ENCODE data around the gene ANKDD1B. TPM values are rescaled to one million over a fixed set of nuclear protein-coding genes. Genes with fewer than 3 reads are reported as not detected.
A peak's percentile ranks its signal among the peaks of the same experiment; 100 is the strongest.

Gene ANKDD1B
- total and polyA plus RNA-seq, 2 of the 13 experiments (the other 11 are each of a cell fraction or from before 2014, with no cell fraction given), result 0.12 to 0.27 TPM

DNA sequence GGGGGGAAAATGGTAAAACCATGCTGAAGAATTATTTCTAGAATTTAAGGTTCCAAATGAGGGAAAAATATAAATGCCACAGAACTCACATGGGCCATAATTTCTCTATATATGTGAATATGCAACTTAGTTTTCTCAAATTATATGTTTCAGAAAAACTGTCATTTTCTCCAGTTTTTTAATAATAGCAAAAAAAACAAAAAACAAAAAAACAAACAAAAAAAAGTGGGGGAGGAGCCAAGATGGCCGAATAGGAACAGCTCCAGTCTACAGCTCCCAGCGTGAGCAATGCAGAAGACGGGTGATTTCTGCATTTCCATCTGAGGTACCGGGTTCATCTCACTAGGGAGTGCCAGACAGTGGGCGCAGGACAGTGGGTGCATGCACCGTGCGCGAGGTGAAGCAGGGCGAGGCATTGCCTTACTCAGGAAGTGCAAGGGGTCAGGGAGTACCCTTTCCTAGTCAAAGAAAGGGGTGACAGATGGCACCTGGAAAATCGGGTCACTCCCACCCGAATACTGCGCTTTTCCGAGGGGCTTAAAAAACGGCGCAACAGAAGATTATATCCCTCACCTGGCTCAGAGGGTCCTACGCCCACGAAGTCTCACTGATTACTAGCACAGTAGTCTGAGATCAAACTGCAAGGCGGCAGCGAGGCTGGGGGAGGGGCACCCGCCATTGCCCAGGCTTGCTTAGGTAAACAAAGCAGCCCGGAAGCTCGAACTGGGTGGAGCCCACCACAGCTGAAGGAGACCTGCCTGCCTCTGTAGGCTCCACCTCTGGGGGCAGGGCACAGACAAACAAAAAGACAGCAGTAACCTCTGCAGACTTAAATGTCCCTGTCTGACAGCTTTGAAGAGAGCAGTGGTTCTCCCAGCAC, 84.5 kb downstream of the ANKDD1B start (continued):
- peak; percentile 28; the same call in 1 of the 2 replicates for TF ChIP-seq FOXK1 (CRISPR knock-in tag; IDR thresholded peaks at IDR 0.05; ENCODE audit: borderline replicate concordance, low read depth)
- TF ChIP-seq, protein P1, sequence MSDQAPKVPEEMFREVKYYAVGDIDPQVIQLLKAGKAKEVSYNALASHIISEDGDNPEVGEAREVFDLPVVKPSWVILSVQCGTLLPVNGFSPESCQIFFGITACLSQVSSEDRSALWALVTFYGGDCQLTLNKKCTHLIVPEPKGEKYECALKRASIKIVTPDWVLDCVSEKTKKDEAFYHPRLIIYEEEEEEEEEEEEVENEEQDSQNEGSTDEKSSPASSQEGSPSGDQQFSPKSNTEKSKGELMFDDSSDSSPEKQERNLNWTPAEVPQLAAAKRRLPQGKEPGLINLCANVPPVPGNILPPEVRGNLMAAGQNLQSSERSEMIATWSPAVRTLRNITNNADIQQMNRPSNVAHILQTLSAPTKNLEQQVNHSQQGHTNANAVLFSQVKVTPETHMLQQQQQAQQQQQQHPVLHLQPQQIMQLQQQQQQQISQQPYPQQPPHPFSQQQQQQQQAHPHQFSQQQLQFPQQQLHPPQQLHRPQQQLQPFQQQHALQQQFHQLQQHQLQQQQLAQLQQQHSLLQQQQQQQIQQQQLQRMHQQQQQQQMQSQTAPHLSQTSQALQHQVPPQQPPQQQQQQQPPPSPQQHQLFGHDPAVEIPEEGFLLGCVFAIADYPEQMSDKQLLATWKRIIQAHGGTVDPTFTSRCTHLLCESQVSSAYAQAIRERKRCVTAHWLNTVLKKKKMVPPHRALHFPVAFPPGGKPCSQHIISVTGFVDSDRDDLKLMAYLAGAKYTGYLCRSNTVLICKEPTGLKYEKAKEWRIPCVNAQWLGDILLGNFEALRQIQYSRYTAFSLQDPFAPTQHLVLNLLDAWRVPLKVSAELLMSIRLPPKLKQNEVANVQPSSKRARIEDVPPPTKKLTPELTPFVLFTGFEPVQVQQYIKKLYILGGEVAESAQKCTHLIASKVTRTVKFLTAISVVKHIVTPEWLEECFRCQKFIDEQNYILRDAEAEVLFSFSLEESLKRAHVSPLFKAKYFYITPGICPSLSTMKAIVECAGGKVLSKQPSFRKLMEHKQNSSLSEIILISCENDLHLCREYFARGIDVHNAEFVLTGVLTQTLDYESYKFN (CRISPR knock-in tag; conservative IDR thresholded peaks at IDR 0.05), result peak; percentile 35; the same call in 1 of the 2 replicates

DNA sequence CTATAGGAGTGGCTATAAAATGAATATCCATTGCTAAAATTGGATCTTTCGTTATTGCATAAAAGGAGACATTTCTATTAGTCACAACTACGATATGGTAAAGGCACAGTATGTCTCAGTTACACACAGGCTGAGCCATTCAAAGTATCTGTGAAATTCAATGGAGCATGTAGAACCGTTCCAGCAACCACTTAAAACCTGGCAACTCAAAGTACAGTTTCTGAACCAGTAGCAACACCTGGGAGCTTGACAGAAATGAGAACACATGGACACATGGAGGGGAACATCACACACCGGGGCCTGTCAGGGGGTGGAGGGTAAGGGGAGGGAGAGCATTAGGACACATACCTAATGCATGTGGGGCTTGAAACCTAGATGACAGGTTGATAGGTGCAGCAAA, 90.6 kb downstream of the ANKDD1B start:
- Histone ChIP-seq H3K27ac (ENCODE audit: extremely low read length, insufficient read depth, low read length) (no peak overlapping the region), H3K4me1 (ENCODE audit: insufficient read depth, low read length) (no peaks in the 10 kb centered on the region), H3K9me3 (ENCODE audit: low read length) (no peaks in the 10 kb centered on the region), H3K27me3 (ENCODE audit: control insufficient read depth in 1 of 2, insufficient read depth in 2 of 2, low read length in 2 of 2) (no peaks in the 10 kb centered on the region), H4K20me1 (ENCODE audit: insufficient read depth, low read length) (no peaks in the 10 kb centered on the region), H2AFZ (ENCODE audit: low read length) (no peak overlapping the region), H3K4me2 (ENCODE audit: low read depth, low read length) (no peak overlapping the region), H3K9ac (ENCODE audit: insufficient read depth, low read depth, low read length) (no peak overlapping the region), H3K36me3 (replicated peaks in 1 of 2; ENCODE audit: control insufficient read depth in 1 of 2, insufficient read depth in 2 of 2, low read length in 2 of 2) (0 out of 5 replicates have a peak, but pooled peaks cover 1 to 8% of the 10 kb centered on the region in 2 experiments), H3K79me2 (ENCODE audit: insufficient read depth, low read length) (no peaks in the 10 kb centered on the region), H3K4me3 (replicated peaks in 1 of 3; ENCODE audit: insufficient read depth in 1 of 3, low read depth in 2 of 3, low read length in 3 of 3) (no peak overlapping the region)
- 98% methylated on average over 4 of the region's 4 CpGs for WGBS (ENCODE audit: low lambda C conversion rate)
- ATAC-seq, result no peak
- in situ Hi-C loops (cut with HindIII; ENCODE audit: extremely low pct_ligation_motif_present, low pct_unique_long_range_greater_than_20kb) (no loop called here), intact Hi-C loops (cut with micrococcal nuclease; ENCODE audit: unreplicated experiment) (no loop called here)
- no peak for DNase-seq (ENCODE audit: low spot score)
- CTCF ChIA-PET (ENCODE audit: low intra/inter-chr PET ratio, low total read pairs), result no interaction called here
- POLR2A ChIA-PET, result no interaction called here
- no TSS peak for BruUV-seq (replicated peaks)
- FAIRE-seq, result no peak
- TF ChIP-seq ZNF33A (CRISPR knock-in tag; IDR thresholded peaks at IDR 0.05; ENCODE audit: borderline replicate concordance) (no peak), ZSCAN9 (CRISPR knock-in tag; IDR thresholded peaks at IDR 0.05; ENCODE audit: borderline replicate concordance) (no peak), ZNF83 (CRISPR knock-in tag; IDR thresholded peaks at IDR 0.05; ENCODE audit: borderline replicate concordance) (no peak), SP2 (CRISPR knock-in tag; IDR thresholded peaks at IDR 0.05) (no peak)
- TF ChIP-seq, protein P2, sequence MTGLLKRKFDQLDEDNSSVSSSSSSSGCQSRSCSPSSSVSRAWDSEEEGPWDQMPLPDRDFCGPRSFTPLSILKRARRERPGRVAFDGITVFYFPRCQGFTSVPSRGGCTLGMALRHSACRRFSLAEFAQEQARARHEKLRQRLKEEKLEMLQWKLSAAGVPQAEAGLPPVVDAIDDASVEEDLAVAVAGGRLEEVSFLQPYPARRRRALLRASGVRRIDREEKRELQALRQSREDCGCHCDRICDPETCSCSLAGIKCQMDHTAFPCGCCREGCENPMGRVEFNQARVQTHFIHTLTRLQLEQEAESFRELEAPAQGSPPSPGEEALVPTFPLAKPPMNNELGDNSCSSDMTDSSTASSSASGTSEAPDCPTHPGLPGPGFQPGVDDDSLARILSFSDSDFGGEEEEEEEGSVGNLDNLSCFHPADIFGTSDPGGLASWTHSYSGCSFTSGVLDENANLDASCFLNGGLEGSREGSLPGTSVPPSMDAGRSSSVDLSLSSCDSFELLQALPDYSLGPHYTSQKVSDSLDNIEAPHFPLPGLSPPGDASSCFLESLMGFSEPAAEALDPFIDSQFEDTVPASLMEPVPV (CRISPR knock-in tag; IDR thresholded peaks at IDR 0.05), result no peak
- TF ChIP-seq, protein P3, sequence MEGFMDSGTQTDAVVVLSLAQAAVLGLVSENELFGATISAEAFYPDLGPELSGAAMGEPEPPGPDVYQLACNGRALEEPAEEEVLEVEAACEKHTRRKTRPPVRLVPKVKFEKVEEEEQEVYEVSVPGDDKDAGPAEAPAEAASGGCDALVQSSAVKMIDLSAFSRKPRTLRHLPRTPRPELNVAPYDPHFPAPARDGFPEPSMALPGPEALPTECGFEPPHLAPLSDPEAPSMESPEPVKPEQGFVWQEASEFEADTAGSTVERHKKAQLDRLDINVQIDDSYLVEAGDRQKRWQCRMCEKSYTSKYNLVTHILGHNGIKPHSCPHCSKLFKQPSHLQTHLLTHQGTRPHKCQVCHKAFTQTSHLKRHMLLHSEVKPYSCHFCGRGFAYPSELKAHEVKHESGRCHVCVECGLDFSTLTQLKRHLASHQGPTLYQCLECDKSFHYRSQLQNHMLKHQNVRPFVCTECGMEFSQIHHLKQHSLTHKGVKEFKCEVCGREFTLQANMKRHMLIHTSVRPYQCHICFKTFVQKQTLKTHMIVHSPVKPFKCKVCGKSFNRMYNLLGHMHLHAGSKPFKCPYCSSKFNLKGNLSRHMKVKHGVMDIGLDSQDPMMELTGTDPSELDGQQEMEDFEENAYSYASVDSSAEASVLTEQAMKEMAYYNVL (CRISPR knock-in tag; IDR thresholded peaks at IDR 0.05; ENCODE audit: borderline replicate concordance), result no peak
- TF ChIP-seq, protein P4, sequence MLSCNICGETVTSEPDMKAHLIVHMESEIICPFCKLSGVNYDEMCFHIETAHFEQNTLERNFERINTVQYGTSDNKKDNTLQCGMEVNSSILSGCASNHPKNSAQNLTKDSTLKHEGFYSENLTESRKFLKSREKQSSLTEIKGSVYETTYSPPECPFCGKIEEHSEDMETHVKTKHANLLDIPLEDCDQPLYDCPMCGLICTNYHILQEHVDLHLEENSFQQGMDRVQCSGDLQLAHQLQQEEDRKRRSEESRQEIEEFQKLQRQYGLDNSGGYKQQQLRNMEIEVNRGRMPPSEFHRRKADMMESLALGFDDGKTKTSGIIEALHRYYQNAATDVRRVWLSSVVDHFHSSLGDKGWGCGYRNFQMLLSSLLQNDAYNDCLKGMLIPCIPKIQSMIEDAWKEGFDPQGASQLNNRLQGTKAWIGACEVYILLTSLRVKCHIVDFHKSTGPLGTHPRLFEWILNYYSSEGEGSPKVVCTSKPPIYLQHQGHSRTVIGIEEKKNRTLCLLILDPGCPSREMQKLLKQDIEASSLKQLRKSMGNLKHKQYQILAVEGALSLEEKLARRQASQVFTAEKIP (CRISPR knock-in tag; IDR thresholded peaks at IDR 0.05; ENCODE audit: borderline replicate concordance), result no peak
